Upper lobe of left lung (tissue), 4 donors: ENCODE measurements around the gene ABHD14A.

ENCODE experiments used
- EP300 ChIP-seq, 4 donors: sonication (generic); formaldehyde crosslinking; IDR thresholded peaks; one replicate each; pipeline ENCODE4 v1.5.1; 2017; ENCODE audit warnings: antibody characterized with exemption in 4 of 4, control low read depth in 2 of 4
- POLR2A ChIP-seq, 4 donors: fragments of 450-650 bp; IDR thresholded peaks; one replicate each; pipeline ENCODE4 v1.5.1; 2016 to 2017; ENCODE audit warnings: antibody characterized with exemption in 4 of 4, mild to moderate bottlenecking in 2 of 4
- POLR2AphosphoS5 ChIP-seq, 2 donors: sonication (generic); formaldehyde crosslinking; IDR thresholded peaks; one replicate each; pipeline ENCODE4 v1.5.1; 2017; ENCODE audit warnings: antibody characterized with exemption in 2 of 2
- TF ChIP-seq, protein P1 (sequence below), 6 experiments: fragments of 450-650 bp in 4 of 6; fragments of 200-600 bp in 2 of 6; sonication (generic) in 2 of 6; IDR thresholded peaks; one replicate each; pipeline ENCODE4 v1.5.1; 2016 to 2019; ENCODE audit warnings: antibody characterized with exemption in 6 of 6

- TF ChIP-seq, protein P1, sequence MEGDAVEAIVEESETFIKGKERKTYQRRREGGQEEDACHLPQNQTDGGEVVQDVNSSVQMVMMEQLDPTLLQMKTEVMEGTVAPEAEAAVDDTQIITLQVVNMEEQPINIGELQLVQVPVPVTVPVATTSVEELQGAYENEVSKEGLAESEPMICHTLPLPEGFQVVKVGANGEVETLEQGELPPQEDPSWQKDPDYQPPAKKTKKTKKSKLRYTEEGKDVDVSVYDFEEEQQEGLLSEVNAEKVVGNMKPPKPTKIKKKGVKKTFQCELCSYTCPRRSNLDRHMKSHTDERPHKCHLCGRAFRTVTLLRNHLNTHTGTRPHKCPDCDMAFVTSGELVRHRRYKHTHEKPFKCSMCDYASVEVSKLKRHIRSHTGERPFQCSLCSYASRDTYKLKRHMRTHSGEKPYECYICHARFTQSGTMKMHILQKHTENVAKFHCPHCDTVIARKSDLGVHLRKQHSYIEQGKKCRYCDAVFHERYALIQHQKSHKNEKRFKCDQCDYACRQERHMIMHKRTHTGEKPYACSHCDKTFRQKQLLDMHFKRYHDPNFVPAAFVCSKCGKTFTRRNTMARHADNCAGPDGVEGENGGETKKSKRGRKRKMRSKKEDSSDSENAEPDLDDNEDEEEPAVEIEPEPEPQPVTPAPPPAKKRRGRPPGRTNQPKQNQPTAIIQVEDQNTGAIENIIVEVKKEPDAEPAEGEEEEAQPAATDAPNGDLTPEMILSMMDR (IDR thresholded peaks at IDR 0.05): no peak
- TF ChIP-seq POLR2A (IDR thresholded peaks at IDR 0.05) (no peak), EP300 (IDR thresholded peaks at IDR 0.05) (no peak), POLR2AphosphoS5 (IDR thresholded peaks at IDR 0.05) (no peak)
Observed at GRCh38 chr3:51985063-51985462, 10.2 kb downstream of the ABHD14A start.
